H9 (cell line): Measurements from ENCODE around the gene CDK2. TPM values are rescaled to one million over a fixed set of nuclear protein-coding genes. Genes with fewer than 3 reads are reported as not detected.
A peak's percentile ranks its signal among the peaks of the same experiment; 100 is the strongest.

Experiments
- DNase-seq: peaks from one replicate; pipeline ENCODE4 v3.0.0-alpha.2; 2017
- H2AFZ ChIP-seq: one replicate; pipeline ENCODE4 v1.6.1; 2013; ENCODE audit warnings: mild to moderate bottlenecking, low read length, control low read depth, moderate library complexity
- H2AK5ac ChIP-seq: 2 replicates; pipeline ENCODE4 v1.6.1; 2013; ENCODE audit warnings: low read length, control low read depth, mixed read lengths; ENCODE audit not compliant: insufficient read length
- H2BK120ac ChIP-seq: one replicate; pipeline ENCODE4 v1.6.1; 2013; ENCODE audit warnings: low read depth, mild to moderate bottlenecking, low read length, control low read depth, inconsistent platforms; ENCODE audit not compliant: poor library complexity, severe bottlenecking
- H2BK12ac ChIP-seq: 2 replicates; pipeline ENCODE4 v1.6.1; 2013; ENCODE audit warnings: low read length, control low read depth, mixed read lengths, low read depth; ENCODE audit not compliant: insufficient read length
- H2BK15ac ChIP-seq: 2 replicates; pipeline ENCODE4 v1.6.1; 2013; ENCODE audit warnings: low read depth, low read length, control low read depth
- H2BK20ac ChIP-seq: one replicate; pipeline ENCODE4 v1.6.1; 2013; ENCODE audit warnings: low read depth, mild to moderate bottlenecking, low read length, control low read depth, inconsistent platforms; ENCODE audit not compliant: poor library complexity, severe bottlenecking
- H2BK5ac ChIP-seq: 2 replicates; pipeline ENCODE4 v1.6.1; 2013; ENCODE audit warnings: low read length, control low read depth, mixed read lengths; ENCODE audit not compliant: insufficient read length
- H3K14ac ChIP-seq: 2 replicates; pipeline ENCODE4 v1.6.1; 2013; ENCODE audit warnings: low read length, control low read depth; ENCODE audit not compliant: insufficient read depth
- H3K18ac ChIP-seq: 2 replicates; pipeline ENCODE4 v1.6.1; 2013; ENCODE audit warnings: low read depth, mild to moderate bottlenecking, mixed read lengths, low read length, control low read depth; ENCODE audit not compliant: insufficient read length
- H3K23ac ChIP-seq: 2 replicates; pipeline ENCODE4 v1.6.1; 2013; ENCODE audit warnings: low read length, control low read depth, mixed read lengths, low read depth; ENCODE audit not compliant: insufficient read length
- H3K23me2 ChIP-seq: 2 replicates; pipeline ENCODE4 v1.6.1; 2013; ENCODE audit warnings: low read depth, mild to moderate bottlenecking, mixed read lengths, low read length, control low read depth; ENCODE audit not compliant: insufficient read length, poor library complexity, severe bottlenecking
- H3K27ac ChIP-seq: 2 replicates; pipeline ENCODE4 v1.5.1; 2013; ENCODE audit warnings: low read length, control low read depth, mixed read lengths, low read depth; ENCODE audit not compliant: insufficient read length
- H3K27me3 ChIP-seq: 2 replicates; pipeline ENCODE4 v1.6.1; 2013; ENCODE audit warnings: low read length, control low read depth, inconsistent platforms; ENCODE audit not compliant: insufficient read depth
- H3K4ac ChIP-seq: 2 replicates; pipeline ENCODE4 v1.6.1; 2013; ENCODE audit warnings: low read depth, mild to moderate bottlenecking, control low read depth, inconsistent platforms, low read length, moderate library complexity
- H3K4me1 ChIP-seq: 2 replicates; pipeline ENCODE4 v1.6.1; 2013; ENCODE audit warnings: low read length, control low read depth, inconsistent platforms; ENCODE audit not compliant: insufficient read depth
- H3K4me2 ChIP-seq: 2 replicates; pipeline ENCODE4 v1.6.1; 2013; ENCODE audit warnings: low read length, control low read depth, mixed read lengths; ENCODE audit not compliant: insufficient read length, insufficient read depth
- H3K56ac ChIP-seq: 2 replicates; pipeline ENCODE4 v1.6.1; 2013; ENCODE audit warnings: low read depth, mild to moderate bottlenecking, mixed read lengths, low read length, control low read depth; ENCODE audit not compliant: insufficient read length
- H3K79me1 ChIP-seq: 2 replicates; pipeline ENCODE4 v1.6.1; 2013; ENCODE audit warnings: low read depth, mild to moderate bottlenecking, moderate library complexity, low read length, control low read depth, inconsistent platforms; ENCODE audit not compliant: insufficient read depth, poor library complexity, severe bottlenecking
- H3K79me2 ChIP-seq: 2 replicates; pipeline ENCODE4 v1.6.1; 2013; ENCODE audit warnings: low read length, control low read depth, inconsistent platforms; ENCODE audit not compliant: insufficient read depth
- H3K9ac ChIP-seq: 2 replicates; pipeline ENCODE4 v1.6.1; 2013; ENCODE audit warnings: low read length, control low read depth, mixed read lengths; ENCODE audit not compliant: insufficient read length; ENCODE audit errors: extremely low read depth
- H3K9me3 ChIP-seq: one replicate; pipeline ENCODE4 v1.6.1; 2013; ENCODE audit warnings: low read depth, low read length, inconsistent platforms; ENCODE audit not compliant: control insufficient read depth
- H3T11ph ChIP-seq: one replicate; pipeline ENCODE4 v1.6.1; 2013; ENCODE audit warnings: mild to moderate bottlenecking, low read length, control low read depth, inconsistent platforms
- H4K20me1 ChIP-seq: one replicate; pipeline ENCODE4 v1.6.1; 2013; ENCODE audit not compliant: control insufficient read depth, insufficient read length, insufficient read depth
- H4K5ac ChIP-seq: 2 replicates; pipeline ENCODE4 v1.6.1; 2013; ENCODE audit warnings: low read depth, mild to moderate bottlenecking, mixed read lengths, low read length, control low read depth; ENCODE audit not compliant: insufficient read length
- H4K8ac ChIP-seq: replicated peaks from 2 replicates; pipeline ENCODE4 v1.6.1; 2013; ENCODE audit warnings: low read length, control low read depth, mixed read lengths, low read depth; ENCODE audit not compliant: insufficient read length
- H4K91ac ChIP-seq: 2 replicates; pipeline ENCODE4 v1.6.1; 2013; ENCODE audit warnings: low read depth, mild to moderate bottlenecking, moderate library complexity, mixed read lengths, low read length, control low read depth; ENCODE audit not compliant: insufficient read length
- H3K27ac Mint-ChIP-seq, 3 experiments: 2 replicates in 2 of 3; 3 replicates in 1 of 3; pipeline ENCODE4 v1.8.0; 2020 to 2021; ENCODE audit warnings: mixed read lengths in 3 of 3, mild to moderate bottlenecking in 1 of 3, moderate library complexity in 1 of 3
- H3K27me3 Mint-ChIP-seq: 2 replicates; pipeline ENCODE4 v1.8.0; 2021; ENCODE audit warnings: low read depth, mild to moderate bottlenecking, moderate library complexity, mixed read lengths
- H3K36me3 Mint-ChIP-seq, 3 experiments: 2 replicates in 2 of 3; 3 replicates in 1 of 3; pipeline ENCODE4 v1.8.0; 2020 to 2021; ENCODE audit warnings: low read depth in 3 of 3, mixed read lengths in 3 of 3; ENCODE audit not compliant: insufficient read depth in 1 of 3
- H3K4me1 Mint-ChIP-seq, 2 experiments: 2 replicates each; pipeline ENCODE4 v1.8.0; 2020; ENCODE audit warnings: mixed read lengths in 2 of 2
- H3K4me3 Mint-ChIP-seq, 2 experiments: 2 replicates in 1 of 2; 3 replicates in 1 of 2; pipeline ENCODE4 v1.8.0; 2020 to 2021; ENCODE audit warnings: mild to moderate bottlenecking in 2 of 2, mixed read lengths in 2 of 2, moderate library complexity in 1 of 2
- H3K9me3 Mint-ChIP-seq, 2 experiments: 2 replicates in 1 of 2; 3 replicates in 1 of 2; pipeline ENCODE4 v1.8.0; 2020; ENCODE audit warnings: mild to moderate bottlenecking in 2 of 2, mixed read lengths in 2 of 2, moderate library complexity in 1 of 2
- WGBS: extraction: QIAGEN DNeasy Blood & Tissue Kit; methylation state at CpG from one replicate; pipeline ENCODE4 v1.1.7; 2013; ENCODE audit warnings: missing lambda C conversion rate, low lambda C conversion rate, mixed read lengths; ENCODE audit not compliant: insufficient read length; ENCODE audit errors: extremely low coverage; 5-methylcytosine and 5-hydroxymethylcytosine counted together
- total RNA-seq: library from RNA; stranded (reverse); gene quantifications from 2 replicates; pipeline ENCODE4 v1.2.1, GENCODE V29; 2021
- TF ChIP-seq, protein P1 (sequence below): fragments of 200-600 bp; sonication (generic); conservative IDR thresholded peaks from 3 replicates; pipeline ENCODE4 v1.8.0; 2021; ENCODE audit warnings: antibody characterized with exemption, mild to moderate bottlenecking

The CDK2 gene
- total RNA-seq, 1 experiment from 2014 or later = 60.8 TPM

GRCh38 chr12:56004211-56004610, 37.6 kb downstream of the CDK2 start:
- Histone ChIP-seq H3K27ac (no peak overlapping the region), H3T11ph (no peak overlapping the region), H2AK5ac (no peak overlapping the region), H3K4me1 (no peaks in the 10 kb centered on the region), H3K23ac (no peak overlapping the region), H3K4me2 (no peak overlapping the region), H3K18ac (no peak overlapping the region), H3K56ac (no peak overlapping the region), H2BK20ac (no peak overlapping the region), H4K91ac (no peak overlapping the region), H3K14ac (no peak overlapping the region), H3K23me2 (peaks cover 7% of the 10 kb centered on the region), H3K79me2 (no peaks in the 10 kb centered on the region), H3K27me3 (no peaks in the 10 kb centered on the region), H3K4ac (no peak overlapping the region), H3K79me1 (no peaks in the 10 kb centered on the region), H2BK15ac (no peak overlapping the region), H4K20me1 (no peaks in the 10 kb centered on the region), H2AFZ (no peak overlapping the region), H4K5ac (no peak overlapping the region), H4K8ac (no peak overlapping the region), H3K9ac (no peak overlapping the region), H2BK12ac (no peak overlapping the region), H2BK120ac (no peak overlapping the region), H3K9me3 (no peaks in the 10 kb centered on the region), H2BK5ac (no peak overlapping the region)
- no peak overlapping the region for H3K4me3 Mint-ChIP-seq
- TF ChIP-seq, protein P1, sequence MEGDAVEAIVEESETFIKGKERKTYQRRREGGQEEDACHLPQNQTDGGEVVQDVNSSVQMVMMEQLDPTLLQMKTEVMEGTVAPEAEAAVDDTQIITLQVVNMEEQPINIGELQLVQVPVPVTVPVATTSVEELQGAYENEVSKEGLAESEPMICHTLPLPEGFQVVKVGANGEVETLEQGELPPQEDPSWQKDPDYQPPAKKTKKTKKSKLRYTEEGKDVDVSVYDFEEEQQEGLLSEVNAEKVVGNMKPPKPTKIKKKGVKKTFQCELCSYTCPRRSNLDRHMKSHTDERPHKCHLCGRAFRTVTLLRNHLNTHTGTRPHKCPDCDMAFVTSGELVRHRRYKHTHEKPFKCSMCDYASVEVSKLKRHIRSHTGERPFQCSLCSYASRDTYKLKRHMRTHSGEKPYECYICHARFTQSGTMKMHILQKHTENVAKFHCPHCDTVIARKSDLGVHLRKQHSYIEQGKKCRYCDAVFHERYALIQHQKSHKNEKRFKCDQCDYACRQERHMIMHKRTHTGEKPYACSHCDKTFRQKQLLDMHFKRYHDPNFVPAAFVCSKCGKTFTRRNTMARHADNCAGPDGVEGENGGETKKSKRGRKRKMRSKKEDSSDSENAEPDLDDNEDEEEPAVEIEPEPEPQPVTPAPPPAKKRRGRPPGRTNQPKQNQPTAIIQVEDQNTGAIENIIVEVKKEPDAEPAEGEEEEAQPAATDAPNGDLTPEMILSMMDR = no peak
- H3K27me3 Mint-ChIP-seq = no peaks in the 10 kb centered on the region
- peaks cover 21 to 46% (median 40%) of the 10 kb centered on the region in 3 experiments for H3K36me3 Mint-ChIP-seq
- no peaks in the 10 kb centered on the region for H3K9me3 Mint-ChIP-seq
- H3K4me1 Mint-ChIP-seq = peaks cover 10 to 20% of the 10 kb centered on the region in 2 experiments
- H3K27ac Mint-ChIP-seq = peak overlapping the region in 2 of 3 experiments; percentile 2 to 69; a peak in 2 of 7 replicates
- DNase-seq = no peak
- no CpG with 5 or more reads among the region's 10 CpGs for WGBS
